DMS114 treated with DMSO at 0.1 percent for 48 hours (cell line): ENCODE data around the gene VIPAS39.
"Not testable (repeated sequence)": the region's sequence is repeated elsewhere in the genome, so short reads cannot be mapped to it uniquely, and the experiment has no call there.

Experiments
- DNase-seq: peaks from one replicate; lab custom pipeline; 2025; ENCODE audit not compliant: unreplicated experiment; lab: John Stamatoyannopoulos, UW

VIPAS39 gene

DNA sequence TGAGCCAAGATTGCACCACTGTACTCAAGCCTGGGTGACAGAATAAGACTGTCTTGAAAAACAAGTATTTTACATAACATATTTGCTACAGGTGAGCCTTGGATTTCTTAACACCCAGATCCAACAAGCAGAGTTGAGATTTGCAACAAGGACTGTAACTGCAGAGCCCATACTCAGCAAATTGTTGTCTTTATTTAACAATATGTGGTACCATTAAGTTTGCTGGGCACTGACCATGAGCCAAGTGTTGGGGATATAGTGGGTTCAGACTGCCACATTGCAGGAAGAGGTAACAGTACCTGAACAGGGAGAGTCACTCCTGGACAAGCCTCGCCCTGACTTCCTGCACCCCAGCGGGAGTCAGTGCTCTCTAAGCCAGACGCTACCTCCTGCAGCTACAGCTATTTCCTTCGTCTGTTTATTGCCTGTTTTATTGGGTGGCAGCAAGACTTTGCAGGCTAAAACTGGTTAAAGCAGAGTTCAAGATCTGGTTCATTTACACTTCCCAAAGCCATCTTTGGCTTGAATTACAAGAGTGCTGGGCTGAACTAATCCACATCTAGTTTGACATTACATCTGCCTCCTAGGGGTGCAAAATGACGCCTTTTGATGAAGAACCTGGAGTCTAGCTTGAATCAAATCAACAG is 12.9 kb upstream of the VIPAS39 start:
- DNase-seq: no peak

DNA sequence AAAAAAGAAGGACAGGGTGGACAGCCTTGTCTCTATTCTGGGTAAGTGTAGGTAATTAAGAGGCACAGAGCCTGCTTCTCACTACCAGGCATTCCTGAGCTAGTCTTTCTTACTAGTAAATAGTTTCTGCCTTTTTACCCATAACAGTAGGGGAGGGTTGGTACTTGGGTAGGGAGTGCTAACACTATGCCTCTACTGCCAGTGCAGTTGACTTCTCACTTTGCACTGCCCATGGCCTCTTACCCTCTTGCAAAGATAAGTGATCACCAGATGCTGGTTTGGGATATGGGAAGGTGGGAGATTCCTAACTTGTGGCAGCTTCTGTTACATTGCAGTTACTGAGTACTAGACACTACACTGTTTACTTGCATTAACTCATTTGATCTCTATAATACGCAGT is 12.1 kb upstream of the VIPAS39 start:
- DNase-seq: no peak

DNA sequence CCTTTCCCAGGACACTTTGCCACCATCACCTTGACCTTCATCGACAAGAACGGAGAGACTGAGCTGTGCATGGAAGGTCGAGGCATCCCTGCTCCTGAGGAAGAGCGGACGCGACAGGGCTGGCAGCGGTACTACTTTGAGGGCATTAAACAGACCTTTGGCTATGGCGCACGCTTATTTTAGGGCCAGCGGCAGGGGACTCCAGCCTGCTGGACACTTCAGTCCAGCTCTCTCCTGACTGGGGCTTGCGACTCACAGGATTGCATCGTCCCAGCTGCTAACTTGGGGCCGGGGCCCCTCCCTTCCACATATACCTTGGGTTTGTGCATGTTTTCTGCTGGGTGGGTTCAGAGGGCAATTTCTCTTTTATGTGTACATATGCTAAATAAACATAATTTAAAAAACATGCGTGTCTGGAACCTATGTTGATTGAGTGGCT is 11.7 kb upstream of the VIPAS39 start:
- no peak for DNase-seq

- no peak for DNase-seq
Observed at GRCh38 chr14:77467801-77468200, 10.4 kb upstream of the VIPAS39 start.

GRCh38 chr14:77459072-77459723 is 1.8 kb upstream of the VIPAS39 start:
- peak; percentile 10 for DNase-seq

DNA sequence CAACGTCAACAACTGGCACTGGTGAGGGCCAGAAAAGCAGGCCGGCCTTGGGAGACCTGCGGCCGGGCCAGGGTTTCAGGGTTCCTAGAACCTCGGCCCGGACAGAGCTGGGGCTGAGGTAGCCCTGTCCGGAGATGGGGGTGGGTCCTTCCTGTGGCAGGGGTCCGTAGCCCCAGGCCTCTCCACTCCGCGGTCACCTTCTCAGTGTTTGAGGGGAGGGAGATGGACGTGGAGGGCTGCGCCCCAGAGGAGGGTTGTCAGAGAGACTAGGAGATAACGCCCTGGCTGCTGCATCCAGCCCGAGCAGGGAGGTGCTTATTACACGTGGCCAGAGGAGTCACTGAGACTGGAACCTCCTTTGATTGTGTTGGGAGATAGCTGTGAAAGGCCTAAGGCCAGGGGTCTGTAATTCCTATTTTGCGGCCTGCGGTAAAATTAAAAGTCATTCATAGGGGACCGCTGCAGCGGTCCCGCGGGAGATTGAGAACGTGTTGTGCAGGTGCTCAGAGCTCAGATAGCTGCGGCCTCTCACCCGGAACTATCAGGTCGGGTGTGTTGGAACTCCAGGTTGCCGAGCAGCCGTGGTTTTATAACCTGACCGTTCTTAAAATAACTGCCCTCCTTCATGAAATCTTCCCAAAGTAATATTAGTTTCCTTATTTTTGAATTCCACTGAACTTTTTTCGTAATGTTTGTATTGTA is 999 bp upstream of the VIPAS39 start:
- DNase-seq: no peak

- no peak for DNase-seq
Observed at GRCh38 chr14:77457115-77457521, 283 bp downstream of the VIPAS39 start.

DNA sequence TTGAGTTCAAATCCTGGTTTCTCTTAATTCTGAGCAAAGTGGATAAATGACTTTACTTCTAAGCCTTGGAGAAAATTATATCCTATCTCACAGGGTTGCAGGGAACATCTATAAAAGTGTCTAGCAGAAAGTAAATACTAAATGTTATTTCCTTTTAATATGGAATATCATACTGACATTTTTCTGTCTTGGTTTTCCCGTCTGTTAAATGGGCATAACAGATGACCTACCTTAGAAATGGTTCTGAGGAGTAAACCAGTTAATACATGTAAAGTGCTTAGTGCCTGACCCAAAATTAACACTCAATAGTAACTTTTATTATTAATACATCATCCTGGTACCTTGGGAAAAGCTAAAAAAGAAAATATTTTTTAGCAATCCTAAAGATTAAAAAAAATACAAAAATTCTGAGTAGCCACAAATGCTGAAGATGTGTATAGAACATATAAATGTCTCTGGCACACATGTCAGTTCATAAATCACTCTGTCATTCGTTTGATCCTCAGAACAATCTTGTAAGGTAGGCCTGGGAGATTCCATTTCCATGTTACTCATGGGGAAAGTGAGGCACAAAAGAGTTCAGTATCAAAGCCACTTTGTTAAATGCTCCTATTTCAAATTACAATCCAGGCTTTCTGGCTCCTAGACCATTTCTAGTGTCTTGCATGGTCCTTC is 1.3 kb downstream of the VIPAS39 start:
- no peak for DNase-seq

GRCh38 chr14:77442196-77442595 is 15.2 kb downstream of the VIPAS39 start:
- DNase-seq: no peak

DNA sequence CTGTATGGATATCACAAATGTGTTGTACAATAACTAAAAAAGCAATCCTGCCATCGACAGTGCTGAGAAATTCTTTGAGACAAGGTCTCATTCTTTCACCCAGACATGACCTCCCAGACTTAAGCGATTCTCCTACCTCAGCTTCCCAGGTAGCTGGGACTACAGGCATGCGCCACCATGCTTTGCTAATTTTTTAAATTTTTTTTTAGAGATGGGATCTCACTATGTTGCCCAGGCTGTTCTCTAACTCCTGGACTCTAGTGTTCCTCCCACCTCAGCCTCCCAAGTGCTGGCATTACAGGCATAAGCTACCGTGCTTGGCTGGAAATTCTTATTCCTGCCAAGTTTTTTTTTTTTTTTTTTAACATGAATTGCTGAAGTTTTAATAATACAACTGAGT is 17.5 kb downstream of the VIPAS39 start:
- DNase-seq: no peak

GRCh38 chr14:77438596-77438995 is 18.8 kb downstream of the VIPAS39 start:
- no peak for DNase-seq

GRCh38 chr14:77436042-77436441 is 21.4 kb downstream of the VIPAS39 start:
- no peak for DNase-seq

DNA sequence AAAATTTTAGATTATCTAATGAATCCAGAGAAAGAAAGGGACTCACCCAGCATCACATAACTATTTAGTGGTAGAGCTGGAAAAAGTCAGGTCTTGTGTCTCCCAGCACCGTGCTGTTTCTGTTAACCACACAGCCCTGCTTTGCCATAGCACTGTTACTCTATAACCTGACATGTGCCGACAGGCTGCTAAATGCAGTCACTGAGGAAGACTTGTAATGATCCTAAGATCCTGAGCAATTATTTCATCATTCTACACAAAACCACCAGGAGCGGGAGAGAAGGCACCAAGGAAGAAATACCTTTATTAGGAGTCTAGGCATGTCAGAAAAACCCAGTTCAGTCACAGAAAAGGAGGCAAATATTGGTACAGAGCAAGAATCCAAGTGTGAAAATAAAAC is 31.0 kb downstream of the VIPAS39 start:
- no peak for DNase-seq

- DNase-seq: no peak
Observed at GRCh38 chr14:77424862-77425261, 32.5 kb downstream of the VIPAS39 start.

DNA sequence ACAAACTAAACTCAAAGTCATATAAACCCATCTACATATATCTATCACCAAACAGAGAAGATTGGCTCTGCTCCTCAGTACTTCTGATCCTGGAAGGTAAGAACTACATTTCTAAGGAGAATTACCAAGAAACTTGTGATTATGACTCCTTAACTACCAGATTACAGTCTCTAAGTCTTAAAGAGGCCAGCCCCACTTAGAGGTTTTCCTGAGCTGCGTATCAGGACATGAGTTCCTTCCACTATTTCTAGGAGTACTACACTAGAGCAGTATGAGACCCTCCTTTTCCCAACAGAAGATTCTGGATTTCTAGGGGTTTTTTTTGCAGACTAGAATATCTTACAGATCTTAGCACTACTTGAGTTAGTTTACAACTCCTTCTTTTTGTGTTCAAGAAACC is 34.0 kb downstream of the VIPAS39 start, which contains the start of gene NOXRED1:
Gene NOXRED1 (minus strand): TSS at position 101 of the 400 bp plus-strand sequence. CDS start 634 bp downstream, outside the sequence.
- DNase-seq: no peak

- DNase-seq: no peak
Observed at GRCh38 chr14:77421201-77421600, 36.2 kb downstream of the VIPAS39 start.

- no peak for DNase-seq
Observed at GRCh38 chr14:77416836-77417235, 40.6 kb downstream of the VIPAS39 start.

DNA sequence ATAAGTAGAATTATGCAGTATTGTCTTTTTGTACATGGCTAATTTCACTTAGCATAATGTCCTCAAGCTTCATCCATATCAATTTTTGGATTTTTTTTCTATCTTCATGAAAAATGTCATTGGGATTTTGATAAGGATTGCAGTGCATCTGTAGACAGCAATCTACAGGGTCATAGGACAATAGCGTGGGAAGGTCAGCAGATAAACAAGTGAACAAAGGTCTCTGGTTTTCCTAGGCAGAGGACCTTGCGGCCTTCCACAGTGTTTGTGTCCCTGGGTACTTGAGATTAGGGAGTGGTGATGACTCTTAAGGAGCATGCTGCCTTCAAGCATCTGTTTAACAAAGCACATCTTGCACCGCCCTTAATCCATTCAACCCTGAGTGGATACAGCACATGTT is 41.3 kb downstream of the VIPAS39 start:
- not testable (repeated sequence) for DNase-seq

DNA sequence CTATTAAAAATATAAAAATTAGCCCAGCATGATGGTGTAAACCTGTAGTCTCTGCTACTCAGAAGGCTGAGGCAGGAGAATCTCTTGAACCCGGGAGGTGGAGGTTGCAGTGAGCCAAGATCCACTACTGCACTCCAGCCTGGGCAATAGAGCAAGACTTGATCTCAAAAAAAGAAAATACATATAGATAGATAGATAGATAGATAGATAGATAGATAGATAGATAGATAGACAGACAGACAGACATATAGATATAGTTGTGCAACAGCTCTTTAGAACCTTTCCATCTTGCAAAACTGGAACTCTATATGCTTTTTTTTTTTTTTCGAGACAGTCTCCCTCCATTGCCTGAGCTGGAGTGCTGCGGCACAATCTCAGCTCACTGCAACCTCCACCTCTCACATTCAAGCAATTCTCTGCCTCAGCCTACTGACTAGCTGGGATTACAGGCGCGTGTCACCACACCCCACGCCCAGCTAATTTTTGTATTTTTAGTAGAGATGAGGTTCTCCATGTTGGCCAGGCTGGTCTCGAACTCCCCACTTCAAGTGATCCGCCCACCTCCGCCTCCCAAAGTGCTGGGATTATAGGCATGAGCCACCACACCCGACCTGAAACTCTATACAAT is 41.9 kb downstream of the VIPAS39 start:
- not testable (repeated sequence) for DNase-seq

- DNase-seq: no peak
Observed at GRCh38 chr14:77409131-77409533, 48.3 kb downstream of the VIPAS39 start.

DNA sequence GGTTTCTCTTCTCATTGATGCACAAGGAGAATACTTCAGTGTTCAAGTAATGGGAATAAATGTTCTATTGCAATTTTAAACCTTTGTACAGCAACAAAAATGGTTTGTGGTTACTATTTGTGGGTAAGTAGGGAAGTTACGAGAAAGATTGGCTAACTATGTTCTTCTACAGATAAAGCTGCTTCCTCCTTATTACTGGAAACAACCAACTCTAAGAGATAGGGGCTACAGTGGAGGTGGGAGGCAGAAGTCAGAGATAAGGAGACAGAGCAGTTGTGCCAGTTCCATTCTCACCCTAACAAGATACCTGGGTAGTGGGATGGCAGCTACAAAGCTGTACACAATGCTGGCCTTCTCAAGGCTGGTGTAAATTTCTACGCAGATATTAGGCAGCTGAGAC is 50.2 kb downstream of the VIPAS39 start:
- DNase-seq: no peak
